HG02678 (cell line): ENCODE results near the gene ATP11C.

Experiments used
- ATAC-seq: cut with Tn5 transposase; IDR thresholded peaks from one replicate; pipeline ENCODE4 v1.9.1; 2021; ENCODE audit warnings: mild to moderate bottlenecking, moderate library complexity; ENCODE audit not compliant: unreplicated experiment

The ATP11C gene

GRCh38 chrX:139815771-139816170, 117.1 kb downstream of the ATP11C start:
- ATAC-seq, result no peak

DNA sequence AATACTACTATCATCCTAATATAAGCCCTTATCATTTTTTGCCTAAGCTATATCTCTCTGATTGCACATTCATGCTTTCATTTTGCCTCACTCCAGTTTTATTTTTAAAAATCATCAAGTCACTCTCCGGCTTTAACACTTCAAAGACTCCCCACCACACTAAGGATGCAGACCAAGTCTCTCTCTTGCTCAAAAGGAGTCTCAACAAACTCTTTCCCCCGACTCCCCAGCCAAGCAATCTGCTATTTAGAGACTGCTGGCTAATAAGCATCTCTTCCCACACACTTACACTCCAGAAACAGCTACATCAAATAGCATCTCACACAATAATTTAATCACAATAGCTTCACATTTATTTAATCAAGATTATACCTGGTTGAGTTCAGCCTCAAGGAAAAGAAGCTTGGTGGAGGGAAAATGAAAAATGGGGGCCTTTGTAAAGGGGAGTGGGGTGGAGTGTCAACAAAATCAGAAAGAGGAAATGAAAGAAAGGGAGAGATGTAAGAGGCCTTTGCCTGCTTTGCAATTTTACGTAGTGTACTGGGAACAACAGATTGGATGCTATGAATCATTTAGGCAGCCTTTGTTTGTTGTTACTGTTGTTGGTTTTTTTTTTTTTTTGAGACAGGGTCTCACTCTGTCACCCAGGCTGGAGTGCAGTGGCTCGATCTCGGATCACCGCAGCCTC, 120.8 kb downstream of the ATP11C start:
- no peak for ATAC-seq

DNA sequence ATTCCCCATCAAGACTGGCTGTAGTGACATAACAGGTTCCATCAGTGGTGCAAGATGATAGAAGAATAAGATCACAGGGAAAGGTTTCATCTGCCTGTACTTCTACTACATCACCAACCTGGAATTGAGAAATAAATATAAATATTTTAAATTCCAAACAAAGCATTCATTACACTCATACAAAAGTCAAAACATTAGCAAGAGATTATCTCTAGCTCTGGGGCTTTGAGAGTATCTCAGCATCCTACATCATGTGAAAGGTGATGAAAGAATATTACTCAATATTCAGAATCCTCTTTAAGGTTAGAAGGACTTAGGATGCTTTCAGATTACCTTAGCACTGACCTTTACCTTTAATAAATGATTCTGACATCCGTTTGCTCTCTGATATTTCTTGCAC, 128.4 kb downstream of the ATP11C start:
- no peak for ATAC-seq

DNA sequence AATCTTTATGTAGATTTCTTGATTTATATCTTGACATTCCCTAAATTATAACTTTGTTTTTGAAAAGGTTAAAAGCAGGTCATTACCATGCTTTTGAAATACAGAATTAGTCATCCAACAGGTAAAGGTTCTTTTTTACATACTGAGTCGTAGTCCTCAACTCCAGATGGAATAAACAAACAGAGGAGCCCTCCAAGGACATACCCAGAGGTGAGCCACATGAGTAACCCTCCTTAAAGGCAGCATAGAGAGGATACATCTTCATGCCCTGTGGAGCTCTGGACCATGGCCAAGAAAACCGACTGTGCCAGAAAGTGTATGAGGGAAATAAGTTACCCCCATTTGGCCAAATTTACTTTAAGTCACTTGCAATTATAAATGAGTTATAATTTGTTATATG, 129.6 kb downstream of the ATP11C start:
- ATAC-seq, result no peak

GRCh38 chrX:139802048-139802447, 130.8 kb downstream of the ATP11C start:
- ATAC-seq, result no peak

- ATAC-seq, result peak; percentile 52
Measured at GRCh38 chrX:139801397-139801813, 131.4 kb downstream of the ATP11C start.

- ATAC-seq, result no peak
Measured at GRCh38 chrX:139798701-139799100, 134.2 kb downstream of the ATP11C start.

DNA sequence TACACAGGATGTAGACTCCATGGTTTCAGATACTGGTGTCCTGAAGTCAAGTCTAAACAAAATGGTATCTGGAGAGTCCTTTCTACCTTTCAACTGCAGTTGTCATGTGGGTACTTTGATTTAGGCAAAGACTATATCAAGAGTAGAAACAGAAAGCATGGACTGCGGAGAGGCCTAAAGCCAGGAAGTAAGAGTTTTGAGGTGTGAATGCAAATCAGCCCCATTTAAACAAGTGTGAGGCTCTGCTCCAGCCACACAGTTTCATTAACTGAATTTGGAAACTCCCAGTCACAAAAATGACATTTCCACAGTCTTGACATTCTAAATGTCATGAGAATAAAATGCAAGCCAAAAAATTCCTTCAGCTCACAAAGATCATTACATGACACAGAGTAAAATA, 137.7 kb downstream of the ATP11C start:
- peak; percentile 100 for ATAC-seq

DNA sequence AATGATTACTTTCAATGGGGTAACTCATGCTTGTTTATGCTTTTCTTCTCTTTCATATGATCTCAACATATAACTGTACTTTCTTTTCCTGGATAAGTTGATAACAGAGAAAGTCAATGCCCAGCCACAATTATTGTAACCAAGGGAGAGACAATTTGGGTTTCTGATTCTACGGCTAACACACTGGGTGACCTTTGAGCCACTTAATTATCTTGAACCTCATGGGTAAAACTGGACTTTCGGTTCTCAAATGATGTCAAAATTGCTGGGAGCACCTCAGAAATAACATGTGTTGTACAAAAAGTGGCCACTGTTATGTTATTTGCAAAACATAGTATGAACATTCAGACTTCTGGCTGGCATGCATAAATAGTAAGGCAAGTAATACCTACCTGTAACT, 145.3 kb downstream of the ATP11C start:
- no peak for ATAC-seq

GRCh38 chrX:139784807-139785206, 148.0 kb downstream of the ATP11C start:
- peak; percentile 93 for ATAC-seq

DNA sequence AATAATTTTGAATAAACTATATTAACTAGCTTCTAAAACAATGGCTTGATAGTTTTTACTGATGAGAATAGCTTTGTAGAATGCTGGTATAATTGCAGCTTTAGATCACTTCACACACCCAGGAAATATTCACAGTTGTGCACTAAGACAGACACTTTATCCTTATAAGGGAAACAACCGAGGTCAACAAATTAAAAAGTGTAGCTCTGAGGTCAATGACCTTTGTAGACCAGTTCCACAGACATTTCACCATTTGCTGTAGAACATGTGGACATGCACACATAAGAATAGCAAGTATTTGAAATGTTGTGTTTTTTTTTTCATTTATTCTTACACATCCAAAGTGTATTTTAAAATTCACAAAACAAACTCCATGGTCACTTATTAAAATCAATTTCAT, 148.9 kb downstream of the ATP11C start:
- ATAC-seq, result no peak

GRCh38 chrX:139783030-139783429, 149.8 kb downstream of the ATP11C start:
- ATAC-seq, result no peak

DNA sequence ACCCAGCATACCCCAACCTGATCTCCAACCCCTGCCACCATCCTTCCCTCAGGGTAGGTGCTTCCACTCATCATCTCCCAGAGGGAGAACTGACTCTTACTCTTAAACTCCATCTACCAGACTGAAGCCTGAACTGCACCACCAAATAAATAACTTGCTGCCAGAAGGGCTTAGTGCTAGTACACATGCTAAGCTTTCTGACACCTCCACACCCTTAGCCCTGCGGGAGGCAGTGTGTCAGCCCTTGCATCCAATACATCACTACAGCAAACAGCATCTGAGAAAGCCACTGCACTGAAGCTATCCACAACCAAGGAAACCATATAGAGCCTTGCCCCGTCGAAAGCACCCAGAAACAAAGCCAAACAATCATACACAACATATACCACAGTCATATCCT, 156.3 kb downstream of the ATP11C start:
- ATAC-seq, result no peak

GRCh38 chrX:139770366-139770765, 162.5 kb downstream of the ATP11C start:
- ATAC-seq, result no peak

- ATAC-seq, result peak; percentile 77
Measured at GRCh38 chrX:139766545-139766983, 166.3 kb downstream of the ATP11C start.

- peak; percentile 64 for ATAC-seq
Measured at GRCh38 chrX:139762400-139763183, 170.3 kb downstream of the ATP11C start.

DNA sequence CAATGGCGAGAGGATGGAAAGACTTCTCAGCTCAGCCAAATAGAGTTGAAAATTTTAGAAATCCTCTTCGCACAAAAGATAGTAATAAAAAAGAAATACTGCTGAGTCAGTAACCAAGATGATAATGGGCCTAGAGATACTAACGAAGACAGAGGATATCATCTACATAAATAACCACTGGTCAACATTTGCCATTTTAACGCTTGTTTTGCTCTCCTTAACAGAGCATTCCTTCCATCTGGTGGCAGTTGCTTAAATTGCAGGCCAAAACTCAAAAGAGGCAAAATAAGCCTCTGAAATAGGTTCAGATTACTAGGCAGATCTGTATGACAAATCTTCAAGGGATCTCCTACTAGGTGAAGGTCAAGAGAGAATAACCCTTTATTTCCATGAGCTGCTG, 173.2 kb downstream of the ATP11C start:
- ATAC-seq, result no peak

DNA sequence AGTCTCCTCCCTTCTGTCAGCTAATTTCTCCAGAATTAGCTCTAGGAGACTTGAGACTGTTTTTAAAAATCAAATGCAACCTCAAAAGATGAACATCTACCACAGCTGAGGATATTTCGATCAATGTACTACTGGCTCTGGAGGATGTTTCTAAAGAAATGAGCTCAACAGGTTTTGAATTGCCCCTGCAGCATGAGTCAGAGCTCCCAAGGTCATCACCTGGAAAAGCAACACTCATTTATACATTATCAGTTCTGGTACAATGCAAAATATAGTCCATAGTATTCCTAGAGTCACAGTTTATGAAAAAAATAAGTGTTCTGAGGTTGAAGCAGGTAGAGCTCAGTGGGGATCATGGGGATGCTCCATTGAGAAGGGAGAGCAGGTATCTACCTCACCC, 174.0 kb downstream of the ATP11C start:
- no peak for ATAC-seq

DNA sequence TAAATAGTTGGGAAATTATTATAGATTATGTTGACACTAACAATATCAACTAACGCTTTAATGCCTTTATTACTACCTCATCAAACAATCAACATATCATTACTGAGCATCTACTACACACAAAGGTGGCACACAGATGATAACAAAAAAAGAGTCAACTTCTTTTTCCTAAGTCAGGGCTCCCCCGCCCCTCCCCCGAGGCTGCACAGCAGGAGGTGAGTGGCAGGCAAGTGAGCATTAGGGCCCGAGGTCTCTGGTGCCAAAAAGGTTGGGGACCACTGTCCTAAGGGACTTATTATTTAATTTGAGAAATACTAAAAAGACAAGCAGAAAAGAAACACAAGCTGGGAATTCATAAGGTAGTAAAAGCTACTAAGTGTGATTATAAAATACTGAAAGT, 174.6 kb downstream of the ATP11C start:
- ATAC-seq, result no peak

DNA sequence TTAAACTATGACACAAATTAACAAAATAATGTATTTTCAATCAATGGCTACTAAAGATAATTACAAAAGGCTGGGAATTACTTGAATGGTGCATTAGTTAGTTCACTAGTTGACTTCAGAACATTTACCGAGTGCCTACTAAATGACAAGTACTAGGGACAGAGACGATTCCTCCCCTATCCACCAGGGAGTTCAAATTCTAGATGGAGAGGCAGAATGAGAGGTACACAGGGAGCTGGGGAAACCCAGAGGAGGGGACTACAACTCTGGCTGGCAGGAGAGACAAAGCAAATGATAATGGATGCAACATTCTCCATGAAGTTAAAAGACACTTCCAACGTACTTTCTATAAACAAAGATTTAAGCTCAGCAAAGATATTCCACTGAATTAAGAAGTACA, 181.8 kb downstream of the ATP11C start:
- no peak for ATAC-seq

GRCh38 chrX:139750390-139750789, 182.5 kb downstream of the ATP11C start:
- ATAC-seq, result no peak

DNA sequence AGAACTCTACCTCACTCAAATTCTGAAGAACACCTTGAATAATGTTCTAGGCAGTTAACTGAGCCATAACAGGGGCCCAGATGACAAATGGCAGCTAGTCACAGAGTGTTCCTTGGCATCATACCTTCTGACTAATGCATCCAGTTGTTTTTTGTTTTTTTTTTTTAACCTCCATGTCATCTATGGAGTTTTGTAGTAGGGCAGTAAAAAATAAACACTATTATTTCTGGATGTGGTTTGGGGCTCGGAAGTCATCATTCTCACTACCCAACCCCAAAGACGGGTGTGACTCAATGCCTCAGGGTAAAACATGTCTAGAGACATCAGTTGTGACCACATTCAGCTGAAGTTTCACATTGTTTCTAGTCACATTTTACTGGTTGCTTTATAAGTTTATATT, 193.7 kb downstream of the ATP11C start:
- peak; percentile 84 for ATAC-seq
